ENCODE data around the gene LLPH.

LLPH gene

GRCh38 chr12:66087365-66087943 is 43.1 kb downstream of the LLPH start:
- DNase-seq: peak; percentile 74

GRCh38 chr12:66085998-66086397 is 44.6 kb downstream of the LLPH start:
- no peak for DNase-seq

- DNase-seq: no peak
Measured at GRCh38 chr12:66085213-66085612, 45.3 kb downstream of the LLPH start.

GRCh38 chr12:66083766-66084165 is 46.8 kb downstream of the LLPH start:
- DNase-seq: no peak

- no peak for DNase-seq
Measured at GRCh38 chr12:66082744-66083143, 47.8 kb downstream of the LLPH start.

- DNase-seq: no peak
Measured at GRCh38 chr12:66080791-66081190, 49.8 kb downstream of the LLPH start.

- DNase-seq: no peak
Measured at GRCh38 chr12:66077542-66077941, 53.0 kb downstream of the LLPH start.

- no peak for DNase-seq
Measured at GRCh38 chr12:66074561-66074960, 56.0 kb downstream of the LLPH start.

GRCh38 chr12:66072566-66072965 is 58.0 kb downstream of the LLPH start:
- no peak for DNase-seq

GRCh38 chr12:66072135-66072534 is 58.4 kb downstream of the LLPH start:
- no peak for DNase-seq

- no peak for DNase-seq
Measured at GRCh38 chr12:66071549-66071948, 59.0 kb downstream of the LLPH start.

- no peak for DNase-seq
Measured at GRCh38 chr12:66070378-66071120, 60.0 kb downstream of the LLPH start.

GRCh38 chr12:66066929-66067523 is 63.5 kb downstream of the LLPH start:
- DNase-seq: no peak
